AG10803 (cell line): ENCODE results near the gene MAP3K15.

ENCODE experiments used
- DNase-seq: peaks from one replicate; pipeline ENCODE4 v3.0.0; 2010; ENCODE audit warnings: low read depth
- H3K4me3 ChIP-seq: 2 replicates; pipeline ENCODE4 v1.5.1; 2011; ENCODE audit warnings: mild to moderate bottlenecking, low read length, control low read depth
- CTCF ChIP-seq: conservative IDR thresholded peaks from 2 replicates; pipeline ENCODE4 v1.5.1; 2011; ENCODE audit warnings: mild to moderate bottlenecking, low read length, control low read depth, inconsistent platforms

Gene MAP3K15

DNA sequence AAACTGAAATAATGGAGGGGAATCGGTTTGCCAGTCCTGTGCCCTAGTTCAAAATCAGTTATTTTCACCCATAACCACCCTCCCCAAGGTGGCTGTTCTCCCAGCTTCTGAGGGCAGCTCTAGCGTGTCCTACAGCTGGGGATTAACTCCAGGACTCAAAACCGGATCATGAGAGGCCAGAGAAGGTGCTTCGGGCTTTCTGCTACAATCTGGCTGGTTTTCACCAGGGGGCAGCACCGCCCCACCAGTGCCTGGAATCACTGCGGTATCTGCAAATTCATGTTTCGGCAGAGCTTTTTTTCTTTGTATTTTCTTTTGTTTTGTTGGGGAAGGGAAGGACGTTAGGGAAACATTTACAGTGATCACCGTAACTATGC is 143.2 kb downstream of the MAP3K15 start:
- peak; percentile 73 for TF ChIP-seq CTCF
- DNase-seq = peak; percentile 62
- peak overlapping the region; percentile 54 for H3K4me3 ChIP-seq

- DNase-seq = peak; percentile 64
- TF ChIP-seq CTCF = no peak
- no peak overlapping the region for H3K4me3 ChIP-seq
Measured at GRCh38 chrX:19370061-19370460, 145.2 kb downstream of the MAP3K15 start.

GRCh38 chrX:19368576-19368975 is 146.7 kb downstream of the MAP3K15 start:
- DNase-seq = no peak
- no peak for TF ChIP-seq CTCF
- H3K4me3 ChIP-seq = no peak overlapping the region

DNA sequence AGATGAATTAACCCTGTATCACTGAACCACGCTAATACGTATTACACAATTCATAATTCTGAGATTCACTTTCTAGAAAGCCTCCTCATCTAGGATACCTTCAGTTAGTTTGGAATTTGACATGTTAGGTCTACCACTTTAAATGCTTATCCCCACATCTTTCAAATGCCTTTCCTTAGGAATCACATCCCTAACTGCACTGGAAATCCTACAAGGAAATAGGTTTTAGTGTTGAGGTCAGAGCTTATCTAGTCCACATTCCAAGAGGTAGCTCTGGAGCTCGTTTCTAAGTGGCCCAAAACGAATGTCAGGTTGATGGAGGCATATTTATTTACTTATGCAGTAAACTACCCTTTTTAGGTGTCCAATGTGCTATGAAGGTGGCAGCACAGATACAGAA is 153.6 kb downstream of the MAP3K15 start:
- TF ChIP-seq CTCF = no peak
- no peak for DNase-seq
- H3K4me3 ChIP-seq = no peak overlapping the region

DNA sequence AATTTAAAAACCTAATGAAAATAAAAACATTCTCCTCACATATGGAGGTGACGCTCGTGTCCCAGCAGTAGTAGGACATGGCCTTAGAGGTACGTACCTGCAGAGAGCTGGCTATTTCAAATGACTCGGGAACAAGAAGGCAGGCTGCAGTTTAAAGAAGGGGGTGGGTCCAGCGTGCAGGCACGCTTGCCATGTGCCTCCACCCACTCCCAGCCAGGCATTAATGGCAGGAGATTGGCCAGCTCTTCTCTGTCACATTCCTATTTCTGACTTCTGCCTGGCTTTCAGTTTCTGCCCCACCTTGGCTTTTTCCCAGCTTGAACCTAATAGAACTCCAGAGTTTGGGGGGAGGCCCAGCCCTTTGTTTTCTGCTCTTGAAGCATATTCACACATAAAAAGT is 154.4 kb downstream of the MAP3K15 start:
- TF ChIP-seq CTCF = no peak
- H3K4me3 ChIP-seq = no peak overlapping the region
- no peak for DNase-seq

- H3K4me3 ChIP-seq = no peak overlapping the region
- TF ChIP-seq CTCF = no peak
- DNase-seq = no peak
Measured at GRCh38 chrX:19358521-19358920, 156.8 kb downstream of the MAP3K15 start.

GRCh38 chrX:19354625-19355024 is 160.7 kb downstream of the MAP3K15 start:
- H3K4me3 ChIP-seq = no peak overlapping the region
- TF ChIP-seq CTCF = no peak
- no peak for DNase-seq
